Ammon's horn (tissue), 1 donor: Measurements from ENCODE around the gene MTSS2.

Experiments
- DNase-seq: peaks from one replicate; pipeline ENCODE4 v3.0.0-alpha.2; 2016; ENCODE audit warnings: low spot score

The MTSS2 gene

GRCh38 chr16:70713824-70714223, 28.0 kb upstream of the MTSS2 start:
- DNase-seq: no peak

- no peak for DNase-seq
These were observed 27.5 kb upstream of the MTSS2 start for GRCh38 chr16:70713342-70713741.

- DNase-seq: peak; percentile 48
These were observed 27.1 kb upstream of the MTSS2 start for GRCh38 chr16:70712942-70713341.

GRCh38 chr16:70712359-70712758, 26.5 kb upstream of the MTSS2 start:
- no peak for DNase-seq

GRCh38 chr16:70711211-70712031, 25.6 kb upstream of the MTSS2 start:
- no peak for DNase-seq

- DNase-seq: no peak
These were observed 24.8 kb upstream of the MTSS2 start for GRCh38 chr16:70710422-70711210.

- DNase-seq: no peak
These were observed 24.1 kb upstream of the MTSS2 start for GRCh38 chr16:70709942-70710341.

GRCh38 chr16:70709457-70709856, 23.6 kb upstream of the MTSS2 start:
- no peak for DNase-seq

GRCh38 chr16:70708366-70709246, 22.8 kb upstream of the MTSS2 start:
- DNase-seq: peak; percentile 27

- no peak for DNase-seq
These were observed 21.2 kb upstream of the MTSS2 start for GRCh38 chr16:70706948-70707465.

- DNase-seq: no peak
These were observed 19.2 kb upstream of the MTSS2 start for GRCh38 chr16:70705056-70705455.

- no peak for DNase-seq
These were observed 18.7 kb upstream of the MTSS2 start for GRCh38 chr16:70704586-70704985.

- no peak for DNase-seq
These were observed 18.1 kb upstream of the MTSS2 start for GRCh38 chr16:70703835-70704381.

- peak; percentile 82 for DNase-seq
These were observed 17.4 kb upstream of the MTSS2 start for GRCh38 chr16:70703041-70703834.

- no peak for DNase-seq
These were observed 16.8 kb upstream of the MTSS2 start for GRCh38 chr16:70702624-70703023.

GRCh38 chr16:70701998-70702397, 16.1 kb upstream of the MTSS2 start:
- no peak for DNase-seq

GRCh38 chr16:70701596-70701995, 15.7 kb upstream of the MTSS2 start:
- DNase-seq: no peak

GRCh38 chr16:70701036-70701435, 15.2 kb upstream of the MTSS2 start:
- no peak for DNase-seq

GRCh38 chr16:70700101-70701020, 14.5 kb upstream of the MTSS2 start:
- peak; percentile 91 for DNase-seq

GRCh38 chr16:70699696-70700095, 13.8 kb upstream of the MTSS2 start:
- no peak for DNase-seq
